Skeletal muscle cell (primary cell): ENCODE results near the gene ZNF808.
"Not testable (repeated sequence)": the region's sequence is repeated elsewhere in the genome, so short reads cannot be mapped to it uniquely, and the experiment has no call there.

ENCODE experiments used
- DNase-seq: peaks from one replicate; pipeline ENCODE4 v3.0.0-alpha.2; 2010; ENCODE audit warnings: low read depth
- H3K4me3 ChIP-seq: 2 replicates; pipeline ENCODE4 v1.5.1; 2011; ENCODE audit warnings: low read depth, mild to moderate bottlenecking, control low read depth, low read length, moderate library complexity

Gene ZNF808

DNA sequence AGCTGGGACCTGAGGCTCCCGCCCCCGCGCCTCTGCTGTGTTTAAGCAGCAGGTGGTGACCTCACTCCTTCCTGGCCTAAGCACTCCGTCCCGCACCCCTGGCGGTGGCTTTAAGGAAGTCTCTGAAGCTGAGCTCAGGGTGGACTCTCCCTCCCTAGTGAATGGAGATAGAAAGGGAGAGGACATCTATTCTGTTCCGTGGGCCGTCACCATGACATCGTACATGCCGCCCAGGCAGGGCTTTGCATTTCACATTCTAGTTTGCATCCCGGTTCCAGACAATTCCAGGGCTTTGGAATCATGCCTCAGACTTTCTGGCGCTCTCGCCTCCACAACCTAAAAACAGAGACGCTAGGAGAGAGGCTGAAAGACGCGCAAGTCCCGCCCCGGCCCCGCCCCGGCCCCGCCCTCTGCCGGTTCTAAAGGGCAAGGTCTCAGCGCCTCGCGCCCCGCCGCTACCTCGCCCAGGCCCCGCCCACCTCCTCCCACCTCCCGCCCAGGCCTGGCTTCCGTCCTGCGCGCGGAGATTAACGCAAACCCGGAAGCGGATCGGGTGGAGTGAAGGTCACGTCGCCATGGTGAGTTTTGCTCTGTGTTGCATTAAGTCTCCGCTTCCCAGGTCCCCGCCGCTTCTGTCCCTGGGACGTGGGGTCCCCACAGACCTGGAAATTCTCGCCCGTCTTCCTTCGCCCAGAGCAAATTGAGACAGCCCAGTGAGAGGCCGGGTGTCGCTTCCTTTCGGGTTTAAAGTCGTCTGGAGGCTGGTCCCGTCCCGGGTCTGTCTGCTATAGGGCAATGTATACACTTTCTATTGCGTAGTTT is at the start of gene ZNF808:
ZNF808 (plus strand) TSS at position 535 of the 822 bp plus-strand sequence. CDS start 15,617 bp downstream, outside the sequence.
- H3K4me3 ChIP-seq, result peak within 1 kb of the TSS; percentile 61
- peak; percentile 55 for DNase-seq

DNA sequence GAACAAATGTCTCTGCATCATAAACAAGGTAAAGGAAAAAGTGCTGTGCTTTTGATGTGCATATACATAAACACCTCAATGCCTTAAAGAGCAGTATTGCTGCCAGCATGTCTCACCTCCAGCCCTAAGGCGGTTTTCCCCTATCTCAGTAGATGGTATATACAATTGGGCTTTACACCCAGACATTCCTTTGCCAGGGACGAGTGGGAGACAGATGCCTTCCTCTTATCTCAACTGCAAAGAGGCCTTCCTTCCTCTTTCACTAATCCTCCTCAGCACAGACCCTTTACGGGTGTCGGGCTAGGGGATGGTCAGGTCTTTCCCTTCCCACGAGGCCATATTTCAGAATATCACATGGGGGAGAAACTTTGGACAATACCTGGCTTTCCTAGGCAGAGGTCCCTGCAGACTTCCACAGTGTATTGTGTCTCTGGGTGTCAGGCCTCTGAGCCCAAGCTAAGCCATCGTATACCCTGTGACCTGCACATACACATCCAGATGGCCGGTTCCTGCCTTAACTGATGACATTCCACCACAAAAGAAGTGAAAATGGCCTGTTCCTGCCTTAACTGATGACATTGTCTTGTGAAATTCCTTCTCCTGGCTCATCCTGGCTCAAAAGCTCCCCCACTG is 43.2 kb upstream of the ZNF808 start:
- DNase-seq, result not testable (repeated sequence)

DNA sequence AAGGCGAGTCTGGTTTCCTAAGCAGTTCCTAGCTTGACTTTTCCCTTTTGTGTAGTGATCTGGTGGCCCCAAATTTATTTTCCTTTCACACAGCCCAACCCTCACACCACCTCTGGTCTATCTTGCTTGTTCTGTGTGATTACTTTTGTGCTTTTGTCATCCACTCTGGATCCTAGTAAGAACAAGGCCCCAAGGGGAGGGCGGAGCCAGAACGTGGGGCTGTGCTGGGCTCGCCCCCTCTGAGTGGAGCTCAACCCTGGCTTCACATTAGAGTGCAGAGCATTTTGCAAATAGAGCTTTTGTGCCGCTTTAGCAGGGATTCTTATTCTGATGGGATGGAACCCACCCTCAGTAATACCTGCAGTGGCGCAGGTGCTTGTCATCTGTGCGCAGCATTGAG is 42.4 kb upstream of the ZNF808 start:
- not testable (repeated sequence) for DNase-seq, H3K4me3 ChIP-seq

More for the DNA sequence above, 43.2 kb upstream of the ZNF808 start:
- H3K4me3 ChIP-seq, result not testable (repeated sequence)

DNA sequence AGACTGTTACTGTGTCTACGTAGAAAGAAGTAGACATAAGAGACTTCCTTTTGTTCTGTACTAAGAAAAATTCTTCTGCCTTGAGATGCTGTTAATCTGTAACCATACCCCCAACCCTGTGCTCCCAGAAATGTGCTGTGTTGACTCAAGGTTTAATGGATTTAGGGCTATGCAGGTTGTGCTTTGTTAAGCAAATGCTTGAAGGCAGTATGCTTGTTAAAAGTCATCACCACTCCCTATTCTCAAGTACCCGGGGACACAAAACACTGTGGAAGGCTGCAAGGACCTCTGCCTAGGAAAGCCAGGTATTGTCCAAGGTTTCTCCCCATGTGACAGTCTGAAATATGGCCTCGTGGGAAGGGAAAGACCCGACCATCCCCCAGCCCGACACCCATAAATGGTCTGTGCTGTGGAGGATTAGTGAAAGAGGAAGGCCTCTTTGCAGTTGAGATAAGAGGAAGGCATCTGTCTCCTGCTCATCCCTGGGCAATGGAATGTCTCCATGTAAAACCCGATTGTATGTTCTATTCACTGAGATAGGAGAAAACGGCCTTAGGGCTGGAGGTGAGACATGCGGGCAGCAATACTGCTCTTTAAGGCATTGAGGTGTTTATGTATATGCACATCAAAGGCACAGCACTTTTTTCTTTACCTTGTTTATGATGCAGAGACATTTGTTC is 41.8 kb upstream of the ZNF808 start:
- not testable (repeated sequence) for H3K4me3 ChIP-seq, DNase-seq

- no peak for DNase-seq
- H3K4me3 ChIP-seq, result no peak overlapping the region
Measured at GRCh38 chr19:52492201-52492993, 35.1 kb upstream of the ZNF808 start.

GRCh38 chr19:52492994-52493470 is 34.4 kb upstream of the ZNF808 start:
- no peak overlapping the region for H3K4me3 ChIP-seq
- no peak for DNase-seq

DNA sequence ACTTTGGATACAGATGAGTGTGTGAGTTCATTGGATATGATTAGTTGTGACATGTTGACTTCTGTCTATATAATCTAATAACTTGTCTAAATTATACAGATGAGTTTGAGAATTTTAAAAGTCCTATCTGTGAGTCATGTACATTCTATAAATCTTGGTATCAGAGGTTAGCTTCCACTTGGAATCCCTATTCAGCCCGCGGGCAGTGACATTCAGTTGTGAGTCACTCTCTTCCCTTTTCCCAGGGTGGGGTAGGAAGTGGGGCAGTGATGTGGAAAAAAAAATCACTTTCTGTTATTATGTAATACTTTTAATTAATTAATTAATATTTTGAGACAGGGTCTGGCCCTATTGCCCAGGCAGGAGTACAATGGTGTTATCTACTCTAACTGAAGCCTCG is 33.0 kb upstream of the ZNF808 start:
- no peak overlapping the region for H3K4me3 ChIP-seq
- no peak for DNase-seq

DNA sequence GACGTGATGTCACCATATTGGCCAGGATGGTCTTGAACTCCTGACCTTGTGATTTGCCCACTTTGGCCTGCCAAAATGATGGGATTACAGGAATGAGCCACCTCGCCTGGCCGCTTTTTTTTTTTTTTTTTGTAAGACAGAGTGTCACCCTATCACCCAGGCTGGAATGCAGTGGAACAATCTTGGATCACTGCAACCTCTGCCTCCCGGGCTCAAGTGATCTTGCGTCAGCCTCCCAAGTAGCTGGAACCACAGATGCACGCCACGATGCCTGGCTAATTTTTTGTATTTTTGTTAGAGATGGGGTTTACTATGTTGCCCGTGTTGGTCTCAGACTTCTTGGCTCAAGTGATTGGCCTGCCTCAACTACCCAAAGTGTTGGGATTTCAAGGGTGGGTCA is 28.9 kb upstream of the ZNF808 start:
- no peak overlapping the region for H3K4me3 ChIP-seq
- DNase-seq, result no peak

DNA sequence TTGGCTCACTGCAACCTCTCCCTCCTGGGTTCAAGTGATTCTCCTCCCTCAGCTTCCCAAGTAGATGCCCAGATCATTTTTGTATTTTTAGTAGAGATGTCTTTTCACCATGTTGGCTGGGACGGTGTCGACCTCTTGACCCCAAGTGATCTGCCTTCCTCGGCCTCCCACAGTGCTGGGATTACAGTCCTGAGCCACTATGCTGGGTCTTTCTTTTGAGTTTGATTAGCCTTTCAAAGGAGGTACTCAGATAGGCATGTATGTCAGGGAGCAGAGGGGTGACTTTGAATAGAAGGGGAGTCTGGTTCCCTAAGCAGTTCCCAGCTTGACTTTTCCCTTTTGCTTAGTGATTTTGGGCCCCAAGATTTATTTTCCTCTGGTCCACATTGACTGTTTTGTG is 27.0 kb upstream of the ZNF808 start:
- not testable (repeated sequence) for H3K4me3 ChIP-seq, DNase-seq

GRCh38 chr19:52500991-52501390 is 26.5 kb upstream of the ZNF808 start:
- H3K4me3 ChIP-seq, DNase-seq: not testable (repeated sequence)

DNA sequence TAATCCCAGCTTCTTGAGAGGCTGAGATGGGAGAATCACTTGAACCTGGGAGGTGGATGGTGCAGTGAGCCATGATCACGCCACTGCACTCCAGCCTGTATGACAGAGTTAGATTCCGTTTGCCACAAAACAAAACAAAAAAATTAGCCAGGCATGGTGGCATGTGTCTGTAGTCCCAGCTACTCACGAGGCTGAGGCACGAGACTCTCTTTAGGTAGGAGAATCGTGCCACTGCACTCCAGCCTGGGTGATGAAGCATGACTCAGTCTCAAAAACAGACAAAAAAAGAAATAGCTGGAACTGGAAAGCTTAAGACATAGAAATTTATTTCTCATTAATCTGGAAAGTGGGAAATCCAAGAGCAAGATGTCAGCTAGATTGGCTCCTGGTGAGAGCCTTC is 20.2 kb upstream of the ZNF808 start:
- no peak overlapping the region for H3K4me3 ChIP-seq
- DNase-seq, result no peak

- DNase-seq, result no peak
- H3K4me3 ChIP-seq, result no peak overlapping the region
Measured at GRCh38 chr19:52516191-52516590, 11.3 kb upstream of the ZNF808 start.

DNA sequence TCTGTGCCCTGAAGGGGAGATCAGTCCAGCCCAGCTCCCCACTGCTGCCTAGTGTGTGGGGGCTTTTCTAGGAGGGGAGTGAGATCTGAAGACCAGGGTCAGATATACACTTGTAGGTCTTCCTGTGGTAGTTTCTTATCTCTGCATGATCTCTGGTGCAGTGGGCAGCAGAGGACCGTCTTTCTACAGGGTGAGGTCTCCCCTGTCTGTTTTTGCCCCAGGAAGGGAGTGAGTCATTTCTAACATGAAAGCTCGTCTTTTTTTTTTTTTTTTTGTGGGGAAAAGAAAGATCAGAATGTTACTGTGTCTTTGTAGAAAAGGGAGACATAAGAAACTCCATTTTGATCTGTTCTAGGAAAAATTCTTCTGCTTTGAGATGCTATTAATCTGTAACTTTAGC is 8.8 kb upstream of the ZNF808 start:
- no peak for DNase-seq
- H3K4me3 ChIP-seq, result no peak overlapping the region

DNA sequence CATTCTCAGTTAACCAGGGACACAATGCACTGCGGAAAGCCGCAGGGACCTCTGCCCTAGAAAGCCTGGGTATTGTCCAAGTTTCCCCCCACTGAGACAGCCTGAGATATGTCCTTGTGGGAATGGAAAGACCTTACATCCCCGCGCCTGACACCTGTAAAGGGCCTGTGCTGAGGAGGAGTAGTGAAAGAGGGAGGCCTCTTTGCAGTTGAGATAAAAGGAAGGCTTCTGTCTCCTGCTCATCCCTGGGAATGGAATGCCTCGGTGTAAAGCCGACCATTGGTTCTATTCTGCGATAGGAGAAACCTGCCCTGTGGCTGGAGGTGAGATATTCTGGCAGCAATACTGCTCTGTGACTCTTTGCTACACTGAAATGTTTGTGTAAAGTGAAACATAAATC is 8.3 kb upstream of the ZNF808 start:
- H3K4me3 ChIP-seq, DNase-seq: not testable (repeated sequence)

DNA sequence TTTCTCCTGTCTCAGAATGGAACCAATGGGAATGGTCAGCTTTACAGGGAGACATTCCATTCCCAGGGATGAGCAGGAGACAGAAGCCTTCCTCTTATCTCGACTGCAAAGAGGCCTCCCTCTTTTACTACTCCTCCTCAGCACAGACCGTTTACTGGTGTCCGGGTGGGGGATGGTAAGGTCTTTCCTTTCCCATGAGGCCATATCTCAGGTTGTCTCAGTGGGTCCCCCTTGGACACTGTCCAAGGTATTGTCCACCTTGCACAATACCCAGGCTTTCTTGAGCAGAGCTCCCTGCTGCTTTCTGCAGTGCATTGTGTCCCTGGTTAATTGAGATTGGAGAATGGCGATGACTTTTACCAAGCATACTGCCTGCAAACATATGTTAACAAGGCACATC is 7.5 kb upstream of the ZNF808 start:
- no peak for DNase-seq
- H3K4me3 ChIP-seq, result no peak overlapping the region

DNA sequence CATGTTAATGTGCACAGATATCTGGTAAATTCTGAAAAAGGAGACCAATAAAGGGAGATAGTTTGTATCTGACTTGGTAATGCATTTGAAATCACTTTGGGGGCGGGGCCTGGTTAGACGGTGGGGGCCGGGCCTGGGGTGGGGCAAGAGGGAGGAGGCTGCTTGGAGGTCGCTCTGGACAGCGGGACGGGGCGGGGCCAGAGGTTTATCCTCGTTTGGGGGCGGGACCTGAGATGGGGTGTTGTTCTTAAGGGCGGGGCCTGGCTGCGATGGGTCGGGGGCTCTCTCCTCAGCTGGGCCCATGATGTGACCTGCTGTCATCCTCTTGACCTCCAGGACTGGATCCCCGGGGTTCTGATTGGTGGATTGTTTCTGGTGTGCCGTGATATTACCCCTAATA is 4.9 kb upstream of the ZNF808 start:
- no peak overlapping the region for H3K4me3 ChIP-seq
- no peak for DNase-seq

- no peak overlapping the region for H3K4me3 ChIP-seq
- no peak for DNase-seq
Measured at GRCh38 chr19:52524086-52524485, 3.4 kb upstream of the ZNF808 start.

GRCh38 chr19:52527956-52528351 is 486 bp downstream of the ZNF808 start:
- H3K4me3 ChIP-seq, result peak overlapping the region; percentile 61
- no peak for DNase-seq

DNA sequence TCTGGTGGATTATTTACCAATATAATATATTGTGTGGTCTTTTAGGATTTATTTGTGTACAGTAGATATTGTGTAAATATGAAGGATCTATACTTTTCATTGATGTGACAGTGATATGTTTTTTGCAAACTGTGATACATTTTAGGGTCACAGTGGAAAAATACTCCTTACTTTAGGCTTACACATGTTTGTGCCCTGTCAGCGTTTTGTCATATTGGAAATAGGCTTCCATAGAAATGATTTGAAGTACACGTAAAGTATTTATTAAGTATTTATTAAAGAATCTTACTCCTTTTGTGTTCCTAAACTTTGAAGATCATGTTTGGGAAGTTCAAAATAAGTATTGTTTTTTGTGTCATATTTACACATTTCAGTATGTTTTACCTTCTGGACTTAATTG is 5.0 kb downstream of the ZNF808 start:
- DNase-seq, result no peak
- no peak overlapping the region for H3K4me3 ChIP-seq

- no peak for DNase-seq
- no peak overlapping the region for H3K4me3 ChIP-seq
Measured at GRCh38 chr19:52533901-52534300, 6.4 kb downstream of the ZNF808 start.
